GM10248 (cell line): ENCODE data around the gene RNGTT.

ENCODE experiments used
- CTCF ChIA-PET: fragments of 300-600 bp; sonication (Branson Sonifier 250); formaldehyde crosslinking; extraction: SDS; loops from one replicate; lab custom pipeline; 2021; ENCODE audit warnings: antibody characterized with exemption; lab: Yijun Ruan, JAX
- POLR2A ChIA-PET: fragments of 350-650 bp; sonication (Branson Sonifier 250); formaldehyde crosslinking; extraction: SDS; loops from one replicate; lab custom pipeline; 2020; ENCODE audit warnings: antibody characterized with exemption; lab: Yijun Ruan, JAX
- DNase-seq: peaks from one replicate; pipeline ENCODE4 v3.0.0; 2012; ENCODE audit errors: extremely low spot score
- CTCF ChIP-seq: IDR thresholded peaks from 2 replicates; pipeline ENCODE4 v1.5.1; 2012; ENCODE audit warnings: mild to moderate bottlenecking, low read depth; ENCODE audit errors: extremely low read depth, missing control alignments, control extremely low read depth

The RNGTT gene

GRCh38 chr6:88899569-88900316 lies 63.7 kb downstream of the RNGTT start:
- TF ChIP-seq CTCF, result no peak
- CTCF ChIA-PET, result interaction anchor here (1.0 to 1.7 kb wide), 5 partner anchors 9 to 302 kb away, joined by 3 to 6 read pairs (median 3); no protein-coding TSS in a partner anchor
- no peak for DNase-seq
- POLR2A ChIA-PET, result interaction anchor here (0.7 kb wide), 1 partner anchor 398 kb away, joined by 3 read pairs; no protein-coding TSS in a partner anchor

- POLR2A ChIA-PET, result no interaction called here
- CTCF ChIA-PET, result interaction anchor here (1.2 to 3.8 kb wide), 3 partner anchors 12 to 25 kb away, joined by 4 to 15 read pairs (median 5); no protein-coding TSS in a partner anchor
- TF ChIP-seq CTCF, result no peak
- DNase-seq, result no peak
Observed at GRCh38 chr6:88895911-88896310, 67.5 kb downstream of the RNGTT start.

DNA sequence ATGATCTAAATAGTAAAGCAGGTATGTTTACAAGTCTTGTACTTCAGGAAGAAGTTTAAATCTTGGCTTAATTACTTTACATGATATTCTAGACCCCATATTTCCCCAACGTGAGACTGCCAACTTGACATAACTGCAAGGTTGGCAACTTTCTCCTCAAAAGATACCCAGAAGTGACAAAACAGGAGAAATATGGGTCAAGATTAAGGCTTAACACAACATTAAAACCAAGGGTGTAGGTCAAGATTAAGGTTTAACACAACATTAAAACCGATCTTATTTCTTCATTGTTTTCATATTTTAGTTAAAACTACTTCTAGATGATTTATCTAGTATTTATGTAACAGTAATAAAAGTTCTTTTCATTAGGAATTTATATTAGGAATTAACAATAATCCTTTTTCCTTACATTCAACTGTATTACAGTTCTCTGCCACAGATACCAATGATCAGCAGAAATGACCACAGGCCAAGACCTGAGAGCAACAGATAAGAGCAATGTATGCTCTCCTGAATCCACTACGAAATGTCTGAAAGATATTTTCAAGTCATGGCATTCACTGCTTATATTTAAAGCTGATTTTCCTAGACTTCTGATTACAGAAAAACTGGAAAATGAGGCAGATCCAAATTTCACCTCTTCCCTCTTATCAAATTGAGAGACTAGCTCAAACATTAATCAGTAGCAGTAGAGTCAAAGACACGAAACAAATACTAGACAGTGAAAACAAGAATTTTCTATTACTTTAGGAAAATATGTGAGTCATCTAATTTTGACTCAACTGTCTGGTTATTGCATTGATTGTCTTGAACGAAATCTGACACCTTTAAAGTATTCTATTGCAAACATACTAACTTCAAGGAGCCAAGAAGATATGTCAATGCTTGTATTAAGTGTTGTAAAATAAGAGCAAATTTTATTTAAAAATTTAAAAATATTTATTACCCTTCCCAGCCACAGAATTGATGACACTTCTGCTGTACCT lies 72.3 kb downstream of the RNGTT start:
- no peak for TF ChIP-seq CTCF
- ChIA-PET POLR2A (no interaction called here), CTCF (interaction anchor here (0.9 to 2.0 kb wide), 4 partner anchors 8 to 961 kb away, joined by 3 to 6 read pairs (median 3); no protein-coding TSS in a partner anchor)
- DNase-seq, result no peak

- no peak for DNase-seq
- ChIA-PET CTCF (interaction anchor here (0.9 to 2.0 kb wide), 6 partner anchors 8 to 960 kb away, joined by 3 to 6 read pairs (median 4); no protein-coding TSS in a partner anchor), POLR2A (no interaction called here)
- no peak for TF ChIP-seq CTCF
Observed at GRCh38 chr6:88890394-88890793, 73.0 kb downstream of the RNGTT start.

DNA sequence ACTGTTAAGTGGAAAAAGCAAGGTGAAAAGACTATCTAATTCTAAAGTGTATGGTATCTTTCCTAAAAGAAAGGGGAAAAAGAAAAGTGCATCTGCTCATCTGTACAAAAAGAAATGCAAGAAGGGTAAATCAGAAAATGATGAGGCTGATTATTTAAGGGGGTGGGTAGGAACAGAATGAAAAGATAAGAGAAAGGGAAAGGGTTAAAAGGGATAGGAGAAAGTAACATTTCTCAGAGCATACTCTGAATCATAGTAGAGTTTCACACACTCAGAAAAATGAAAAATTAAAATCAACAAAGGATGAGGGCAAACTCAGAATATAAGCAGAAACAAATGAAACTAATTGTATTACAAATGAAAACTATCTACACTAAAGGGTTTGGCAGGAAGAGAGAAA lies 79.1 kb downstream of the RNGTT start:
- ChIA-PET CTCF (interaction anchor here (1.1 kb wide), 1 partner anchor 13 kb away, joined by 3 read pairs; no protein-coding TSS in a partner anchor), POLR2A (no interaction called here)
- DNase-seq, result no peak
- TF ChIP-seq CTCF, result no peak

DNA sequence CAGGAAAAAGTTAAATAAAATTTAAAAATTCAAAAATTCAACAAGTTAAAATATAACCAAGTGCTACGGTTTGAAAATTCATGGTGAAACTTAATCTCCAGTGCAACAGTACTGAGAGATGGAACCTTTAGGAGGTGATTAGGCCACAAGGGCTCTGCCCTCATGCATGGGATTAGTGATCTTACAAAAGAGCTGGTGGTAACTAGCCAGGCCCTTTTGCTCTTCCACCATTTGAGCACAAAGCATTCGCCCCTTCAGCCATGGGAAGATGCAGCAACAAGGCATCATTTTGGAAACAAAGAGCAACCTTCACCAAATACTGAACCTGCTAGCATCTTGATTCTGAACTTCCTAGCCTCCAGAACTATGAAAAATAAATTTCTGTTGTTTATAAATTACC lies 80.9 kb downstream of the RNGTT start:
- ChIA-PET POLR2A (no interaction called here), CTCF (interaction anchor here (0.7 to 1.3 kb wide), 4 partner anchors 8 to 13 kb away, joined by 3 to 6 read pairs (median 4); no protein-coding TSS in a partner anchor)
- DNase-seq, result no peak
- TF ChIP-seq CTCF, result no peak
